ENCODE measurements around the gene SMARCC1. TPM values are rescaled to one million over a fixed set of nuclear protein-coding genes. Genes with fewer than 3 reads are reported as not detected.

SMARCC1 gene
- total RNA-seq, 1 experiment from 2014 or later, result 168 TPM

DNA sequence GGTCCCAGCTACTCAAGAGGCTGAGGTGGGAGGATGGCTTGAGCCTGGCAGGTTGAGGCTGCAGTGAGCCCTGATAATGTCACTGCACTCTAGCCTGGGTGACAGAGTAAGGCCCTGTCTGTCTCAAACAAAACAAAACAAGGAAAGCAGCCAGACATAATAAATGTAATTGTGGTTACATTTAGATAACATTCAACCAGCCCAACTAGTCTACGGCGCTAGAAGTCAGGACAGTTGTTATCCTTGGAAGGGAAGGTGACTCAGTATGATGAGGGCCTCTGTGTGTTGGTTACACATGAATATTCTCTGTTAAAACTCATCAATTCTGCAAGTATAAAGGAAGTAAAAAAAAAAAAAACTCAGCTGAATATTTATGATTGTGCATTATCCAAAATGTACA, 176.0 kb downstream of the SMARCC1 start:
- no peak for TF ChIP-seq EZH2 (IDR thresholded peaks at IDR 0.05)
- no peak for TF ChIP-seq FOSL1 (IDR thresholded peaks at IDR 0.05; ENCODE audit: low read depth)
- no peak for TF ChIP-seq JUND (IDR thresholded peaks at IDR 0.05)
- no peak for TF ChIP-seq CEBPB (IDR thresholded peaks at IDR 0.05; ENCODE audit: low read depth)
- no peak for TF ChIP-seq ZNF274 (IDR thresholded peaks at IDR 0.05; ENCODE audit: low read depth, low read length)
- no peak for TF ChIP-seq POLR2A (IDR thresholded peaks at IDR 0.05; ENCODE audit: borderline replicate concordance, extremely low read depth, insufficient read depth, insufficient read length)
- TF ChIP-seq EZH2phosphoT487 (IDR thresholded peaks at IDR 0.05; ENCODE audit: borderline replicate concordance), result no peak
- TF ChIP-seq, protein P1, sequence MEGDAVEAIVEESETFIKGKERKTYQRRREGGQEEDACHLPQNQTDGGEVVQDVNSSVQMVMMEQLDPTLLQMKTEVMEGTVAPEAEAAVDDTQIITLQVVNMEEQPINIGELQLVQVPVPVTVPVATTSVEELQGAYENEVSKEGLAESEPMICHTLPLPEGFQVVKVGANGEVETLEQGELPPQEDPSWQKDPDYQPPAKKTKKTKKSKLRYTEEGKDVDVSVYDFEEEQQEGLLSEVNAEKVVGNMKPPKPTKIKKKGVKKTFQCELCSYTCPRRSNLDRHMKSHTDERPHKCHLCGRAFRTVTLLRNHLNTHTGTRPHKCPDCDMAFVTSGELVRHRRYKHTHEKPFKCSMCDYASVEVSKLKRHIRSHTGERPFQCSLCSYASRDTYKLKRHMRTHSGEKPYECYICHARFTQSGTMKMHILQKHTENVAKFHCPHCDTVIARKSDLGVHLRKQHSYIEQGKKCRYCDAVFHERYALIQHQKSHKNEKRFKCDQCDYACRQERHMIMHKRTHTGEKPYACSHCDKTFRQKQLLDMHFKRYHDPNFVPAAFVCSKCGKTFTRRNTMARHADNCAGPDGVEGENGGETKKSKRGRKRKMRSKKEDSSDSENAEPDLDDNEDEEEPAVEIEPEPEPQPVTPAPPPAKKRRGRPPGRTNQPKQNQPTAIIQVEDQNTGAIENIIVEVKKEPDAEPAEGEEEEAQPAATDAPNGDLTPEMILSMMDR (IDR thresholded peaks at IDR 0.05 in 2 of 3, conservative IDR thresholded peaks at IDR 0.05 in 1 of 3; ENCODE audit: borderline replicate concordance in 1 of 3, insufficient read depth in 1 of 3, low read depth in 2 of 3, low read length in 2 of 3), result no peak
- TF ChIP-seq, protein P2, sequence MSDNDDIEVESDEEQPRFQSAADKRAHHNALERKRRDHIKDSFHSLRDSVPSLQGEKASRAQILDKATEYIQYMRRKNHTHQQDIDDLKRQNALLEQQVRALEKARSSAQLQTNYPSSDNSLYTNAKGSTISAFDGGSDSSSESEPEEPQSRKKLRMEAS (IDR thresholded peaks at IDR 0.05), result no peak
- TF ChIP-seq ELF1 (IDR thresholded peaks at IDR 0.05; ENCODE audit: borderline replicate concordance, low read depth), result no peak
- TF ChIP-seq SRF (IDR thresholded peaks at IDR 0.05; ENCODE audit: low read depth), result no peak
- TF ChIP-seq, protein P3, sequence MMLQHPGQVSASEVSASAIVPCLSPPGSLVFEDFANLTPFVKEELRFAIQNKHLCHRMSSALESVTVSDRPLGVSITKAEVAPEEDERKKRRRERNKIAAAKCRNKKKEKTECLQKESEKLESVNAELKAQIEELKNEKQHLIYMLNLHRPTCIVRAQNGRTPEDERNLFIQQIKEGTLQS (IDR thresholded peaks at IDR 0.05), result no peak
- no peak for TF ChIP-seq ZFX (IDR thresholded peaks at IDR 0.05)
- TF ChIP-seq SIN3A (IDR thresholded peaks at IDR 0.05; ENCODE audit: low read depth), result no peak
- DNase-seq (ENCODE audit: low read depth, low spot score) (no peak), ATAC-seq (no peak)
- no peaks in the 10 kb centered on the region for H3K4me1 ChIP-seq (ENCODE audit: control insufficient read depth in 1 of 2, insufficient read depth in 2 of 2, low read length in 2 of 2)
- peaks cover 12% of the 10 kb centered on the region; the same call in 1 of the 2 replicates for H3K79me2 ChIP-seq (ENCODE audit: insufficient read depth, low read length)
- no peak overlapping the region for H3K4me2 ChIP-seq (ENCODE audit: low read length)
- no peaks in the 10 kb centered on the region for H3K27me3 ChIP-seq (ENCODE audit: insufficient read depth, low read length)
- POLR2A ChIA-PET, result no interaction called here
- CTCF ChIA-PET, result no interaction called here
- peaks cover 24 to 26% of the 10 kb centered on the region in 2 experiments; a peak in 3 of 4 replicates for H3K36me3 ChIP-seq (ENCODE audit: control insufficient read depth in 1 of 2, insufficient read depth in 2 of 2, low read length in 2 of 2)
- H3K4me3 ChIP-seq (replicated peaks in 1 of 2; ENCODE audit: low read depth in 1 of 2, low read length in 2 of 2), result no peak overlapping the region
- H3K9me3 ChIP-seq (ENCODE audit: control insufficient read depth in 1 of 2, insufficient read depth in 1 of 2, low read depth in 1 of 2, low read length in 2 of 2), result no peaks in the 10 kb centered on the region
- H4K20me1 ChIP-seq (ENCODE audit: insufficient read depth), result 0 out of 2 replicates have a peak, but pooled peaks cover 3% of the 10 kb centered on the region
- no peak overlapping the region for H2AFZ ChIP-seq (ENCODE audit: low read depth, low read length, poor library complexity, severe bottlenecking)
- intact Hi-C loops (cut with micrococcal nuclease), result no loop called here
- RAD21 ChIA-PET (ENCODE audit: low non-redundant PET in 1 of 2, low total read pairs in 2 of 2, uncharacterized antibody in 2 of 2, unreplicated experiment in 2 of 2), result no interaction called here
- no peak overlapping the region for H3K27ac ChIP-seq (ENCODE audit: low read depth, low read length)
- H3K9ac ChIP-seq (ENCODE audit: low read length), result no peak overlapping the region
- no TSS peak for BruUV-seq (replicated peaks)
- H3K9me2 ChIP-seq (ENCODE audit: insufficient read depth), result no peaks in the 10 kb centered on the region
